HG03175 (cell line): ENCODE measurements around the gene PCDHA7.
"Not testable (repeated sequence)": the region's sequence is repeated elsewhere in the genome, so short reads cannot be mapped to it uniquely, and the experiment has no call there.

Experiments
- ATAC-seq: cut with Tn5 transposase; IDR thresholded peaks from one replicate; pipeline ENCODE4 v1.9.1; 2021; ENCODE audit warnings: mild to moderate bottlenecking, moderate library complexity; ENCODE audit not compliant: unreplicated experiment

PCDHA7 gene

GRCh38 chr5:140862441-140863295 lies 28.6 kb downstream of the PCDHA7 start:
- ATAC-seq = no peak

DNA sequence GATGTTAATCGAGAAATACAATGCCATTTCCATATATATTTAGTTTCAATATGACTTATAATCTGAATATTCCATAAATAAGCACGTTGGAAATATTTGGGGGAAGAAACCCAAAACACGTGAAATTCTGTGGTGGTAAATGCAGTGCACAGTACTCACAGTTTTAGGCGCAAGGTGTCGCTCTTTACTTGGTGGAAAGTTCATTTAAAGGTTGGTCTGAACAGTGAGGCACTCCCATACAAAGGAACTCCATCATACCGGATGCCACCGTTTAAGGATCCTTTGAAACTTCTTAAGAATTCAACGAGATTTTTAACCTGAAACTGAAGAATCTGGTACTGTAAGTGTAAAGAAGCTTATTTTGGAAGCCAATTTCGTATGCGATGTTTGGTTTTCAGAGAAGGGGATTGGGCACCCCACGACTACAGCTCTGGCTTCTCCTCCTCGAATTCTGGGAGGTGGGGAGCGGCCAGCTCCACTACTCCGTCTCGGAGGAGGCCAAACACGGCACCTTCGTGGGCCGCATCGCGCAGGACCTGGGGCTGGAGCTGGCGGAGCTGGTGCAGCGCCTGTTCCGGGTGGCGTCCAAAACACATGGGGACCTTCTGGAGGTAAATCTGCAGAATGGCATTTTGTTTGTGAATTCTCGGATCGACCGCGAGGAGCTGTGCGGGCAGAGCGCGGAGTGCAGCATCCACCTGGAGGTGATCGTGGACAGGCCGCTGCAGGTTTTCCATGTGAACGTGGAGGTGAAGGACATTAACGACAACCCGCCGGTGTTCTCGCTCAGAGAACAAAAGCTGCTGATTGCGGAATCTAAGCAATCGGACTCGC lies 34.9 kb downstream of the PCDHA7 start, which contains the start of gene PCDHA11:
TSS of gene PCDHA11 (plus strand) at position 237 of the 834 bp plus-strand sequence. CDS start at position 384, 147 bp downstream.
- no peak for ATAC-seq

GRCh38 chr5:140869555-140869886 lies 35.5 kb downstream of the PCDHA7 start:
- no peak for ATAC-seq

DNA sequence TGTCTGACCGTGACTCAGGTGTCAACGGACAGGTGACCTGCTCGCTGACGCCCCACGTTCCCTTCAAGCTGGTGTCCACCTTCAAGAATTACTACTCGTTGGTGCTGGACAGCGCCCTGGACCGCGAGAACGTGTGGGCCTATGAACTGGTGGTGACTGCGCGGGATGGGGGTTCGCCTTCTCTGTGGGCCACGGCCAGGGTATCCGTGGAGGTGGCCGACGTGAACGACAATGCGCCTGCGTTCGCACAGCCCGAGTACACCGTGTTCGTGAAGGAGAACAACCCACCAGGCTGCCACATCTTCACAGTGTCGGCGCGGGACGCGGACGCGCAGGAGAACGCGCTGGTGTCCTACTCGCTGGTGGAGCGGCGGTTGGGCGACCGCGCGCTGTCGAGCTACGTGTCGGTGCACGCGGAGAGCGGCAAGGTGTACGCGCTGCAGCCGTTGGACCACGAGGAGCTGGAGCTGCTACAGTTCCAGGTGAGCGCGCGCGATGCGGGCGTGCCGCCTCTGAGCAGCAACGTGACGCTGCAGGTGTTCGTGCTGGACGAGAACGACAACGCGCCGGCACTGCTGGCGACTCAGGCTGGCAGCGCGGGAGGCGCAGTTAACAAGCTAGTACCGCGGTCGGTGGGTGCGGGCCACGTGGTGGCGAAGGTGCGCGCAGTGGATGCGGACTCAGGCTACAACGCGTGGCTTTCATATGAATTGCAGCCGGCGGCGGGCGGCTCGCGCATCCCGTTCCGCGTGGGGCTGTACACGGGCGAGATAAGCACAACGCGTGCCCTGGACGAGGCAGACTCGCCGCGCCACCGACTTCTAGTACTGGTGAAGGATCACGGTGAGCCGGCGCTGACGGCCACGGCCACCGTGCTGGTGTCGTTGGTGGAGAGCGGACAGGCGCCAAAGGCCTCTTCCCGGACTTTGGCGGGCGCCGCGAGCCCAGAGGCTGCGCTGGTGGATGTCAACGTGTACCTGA lies 36.4 kb downstream of the PCDHA7 start:
- no peak for ATAC-seq

DNA sequence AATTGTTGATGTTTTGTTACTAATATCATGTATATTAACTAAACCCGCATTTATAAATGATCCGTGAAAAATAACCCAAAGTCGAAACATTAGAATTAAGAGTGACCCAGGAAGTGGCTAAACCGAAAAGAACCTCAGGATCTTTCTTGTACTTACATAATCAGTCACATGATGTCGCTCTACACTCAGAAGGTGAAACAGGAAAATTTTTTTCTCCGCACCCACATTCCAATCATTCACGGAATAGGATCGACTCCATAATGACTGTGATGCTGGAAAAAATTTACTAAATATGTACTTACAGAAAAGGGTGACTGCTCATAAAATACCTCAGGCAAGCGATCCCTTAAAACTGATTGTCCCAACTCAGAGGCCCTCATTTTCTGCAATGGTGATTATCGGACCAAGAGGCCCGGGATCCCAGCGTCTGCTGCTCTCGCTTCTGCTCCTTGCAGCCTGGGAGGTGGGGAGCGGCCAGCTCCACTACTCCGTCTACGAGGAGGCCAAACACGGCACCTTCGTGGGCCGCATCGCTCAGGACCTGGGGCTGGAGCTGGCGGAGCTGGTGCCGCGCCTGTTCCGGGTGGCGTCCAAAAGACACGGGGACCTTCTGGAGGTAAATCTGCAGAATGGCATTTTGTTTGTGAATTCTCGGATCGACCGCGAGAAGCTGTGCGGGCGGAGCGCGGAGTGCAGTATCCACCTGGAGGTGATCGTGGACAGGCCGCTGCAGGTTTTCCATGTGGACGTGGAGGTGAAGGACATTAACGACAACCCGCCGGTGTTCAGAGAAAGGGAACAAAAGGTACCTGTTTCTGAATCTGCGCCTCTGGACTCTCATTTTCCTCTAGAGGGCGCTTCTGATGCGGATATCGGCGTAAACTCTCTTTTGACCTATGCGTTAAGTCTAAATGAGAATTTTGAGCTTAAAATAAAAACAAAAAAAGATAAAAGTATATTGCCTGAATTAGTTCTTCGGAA lies 41.3 kb downstream of the PCDHA7 start, which contains the start of gene PCDHA12:
TSS of gene PCDHA12 (plus strand) at position 224 of the 981 bp plus-strand sequence. CDS start at position 389, 165 bp downstream.
- ATAC-seq = no peak

- ATAC-seq = not testable (repeated sequence)
These were observed 42.6 kb downstream of the PCDHA7 start for GRCh38 chr5:140876541-140877261.

DNA sequence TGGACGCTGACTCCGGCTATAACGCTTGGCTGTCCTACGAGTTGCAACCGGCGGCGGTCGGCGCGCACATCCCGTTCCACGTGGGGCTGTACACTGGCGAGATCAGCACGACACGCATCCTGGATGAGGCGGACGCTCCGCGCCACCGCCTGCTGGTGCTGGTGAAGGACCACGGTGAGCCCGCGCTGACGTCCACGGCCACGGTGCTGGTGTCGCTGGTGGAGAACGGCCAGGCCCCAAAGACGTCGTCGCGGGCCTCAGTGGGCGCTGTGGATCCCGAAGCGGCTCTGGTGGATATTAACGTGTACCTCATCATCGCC lies 43.2 kb downstream of the PCDHA7 start:
- no peak for ATAC-seq

- no peak for ATAC-seq
These were observed 48.0 kb downstream of the PCDHA7 start, which contains the start of gene PCDHA13 for GRCh38 chr5:140881889-140882590. TSS of gene PCDHA13 (plus strand) at chr5:140882124. CDS start at chr5:140882269, 145 bp downstream.

DNA sequence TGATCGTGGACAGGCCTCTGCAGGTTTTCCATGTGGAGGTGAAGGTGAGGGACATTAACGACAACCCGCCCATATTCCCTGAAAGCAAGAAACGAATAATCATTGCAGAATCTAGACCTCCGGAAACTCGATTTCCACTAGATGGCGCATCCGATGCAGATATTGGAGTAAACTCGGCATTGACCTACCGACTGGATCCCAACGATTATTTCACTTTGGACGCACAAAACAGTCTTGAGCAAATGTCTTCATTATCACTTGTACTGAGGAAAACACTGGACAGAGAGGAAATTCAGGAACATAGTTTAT lies 48.5 kb downstream of the PCDHA7 start:
- no peak for ATAC-seq

GRCh38 chr5:140883373-140883772 lies 49.3 kb downstream of the PCDHA7 start:
- no peak for ATAC-seq

GRCh38 chr5:140883927-140884697 lies 50.0 kb downstream of the PCDHA7 start:
- ATAC-seq = no peak
